ENCODE results near the gene FOXP1.

GRCh38 chr3:71408903-71409302 is 174.6 kb downstream of the FOXP1 start:
- no peak for TF ChIP-seq POLR2A (IDR thresholded peaks at IDR 0.05)
- no peak for TF ChIP-seq CTCF (IDR thresholded peaks at IDR 0.05 in 4 of 5, conservative IDR thresholded peaks at IDR 0.05 in 1 of 5)
